HG03432 (cell line): Measurements from ENCODE around the gene AP3B2.

Source experiments
- ATAC-seq: cut with Tn5 transposase; IDR thresholded peaks from one replicate; pipeline ENCODE4 v1.9.1; 2021; ENCODE audit warnings: mild to moderate bottlenecking, moderate library complexity; ENCODE audit not compliant: unreplicated experiment

Gene AP3B2

GRCh38 chr15:82611348-82611747, 98.3 kb downstream of the AP3B2 start:
- ATAC-seq: no peak
